Gastroesophageal sphincter (tissue), 3 donors: ENCODE results near the gene SNX9.

Experiments used
- EP300 ChIP-seq: sonication (generic); formaldehyde crosslinking; IDR thresholded peaks from one replicate; pipeline ENCODE4 v1.6.1; 2017; ENCODE audit warnings: antibody characterized with exemption, mild to moderate bottlenecking
- POLR2A ChIP-seq, 2 donors: fragments of 450-650 bp; IDR thresholded peaks; one replicate each; pipeline ENCODE4 v1.6.1; 2017; ENCODE audit warnings: antibody characterized with exemption in 2 of 2, mild to moderate bottlenecking in 2 of 2, moderate library complexity in 1 of 2
- POLR2AphosphoS5 ChIP-seq: sonication (generic); formaldehyde crosslinking; IDR thresholded peaks from one replicate; pipeline ENCODE4 v1.6.1; 2017; ENCODE audit warnings: antibody characterized with exemption
- TF ChIP-seq, protein P1 (sequence below), 4 experiments: fragments of 200-600 bp in 2 of 4; fragments of 450-650 bp in 2 of 4; sonication (generic) in 1 of 4; IDR thresholded peaks; one replicate each; pipeline ENCODE4 v1.5.1; 2017 to 2019; ENCODE audit warnings: antibody characterized with exemption in 4 of 4, mild to moderate bottlenecking in 2 of 4, moderate library complexity in 2 of 4

DNA sequence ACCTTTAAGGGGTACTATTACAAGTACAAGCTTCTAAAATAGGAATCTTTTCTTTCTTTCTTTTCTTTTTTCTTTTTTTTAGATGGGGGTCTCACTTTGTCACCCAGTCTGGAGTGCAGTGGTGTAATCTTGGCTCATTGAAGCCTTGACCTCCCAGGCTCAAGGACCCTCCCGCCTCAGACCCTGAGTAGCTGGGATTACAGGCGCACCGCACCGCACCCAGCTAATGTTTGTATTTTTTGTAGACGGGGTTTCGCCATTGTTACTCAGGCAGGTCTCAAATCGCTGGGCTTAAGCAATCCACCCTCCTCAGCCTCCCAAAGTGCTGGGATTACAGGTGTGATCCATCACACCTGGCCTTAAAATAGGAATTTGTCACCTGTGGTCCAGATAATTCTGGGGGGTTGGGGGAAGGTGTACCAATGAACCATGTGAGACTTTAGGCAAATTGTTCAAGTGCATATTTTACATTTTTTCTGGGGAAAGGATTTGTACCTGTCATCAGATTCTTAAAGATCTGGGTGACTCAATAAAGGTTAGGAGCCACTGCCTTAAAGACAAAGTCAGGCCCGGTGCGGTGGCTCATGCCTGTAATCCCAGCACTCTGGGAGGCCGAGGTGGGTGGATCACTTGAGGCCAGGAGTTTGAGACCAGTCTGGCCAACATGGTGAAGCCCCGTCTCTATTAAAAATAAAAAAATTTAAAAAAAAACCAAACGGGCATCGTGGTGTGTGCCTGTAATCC lies 139.0 kb downstream of the SNX9 start:
- no peak for TF ChIP-seq POLR2A (IDR thresholded peaks at IDR 0.05)
- TF ChIP-seq, protein P1, sequence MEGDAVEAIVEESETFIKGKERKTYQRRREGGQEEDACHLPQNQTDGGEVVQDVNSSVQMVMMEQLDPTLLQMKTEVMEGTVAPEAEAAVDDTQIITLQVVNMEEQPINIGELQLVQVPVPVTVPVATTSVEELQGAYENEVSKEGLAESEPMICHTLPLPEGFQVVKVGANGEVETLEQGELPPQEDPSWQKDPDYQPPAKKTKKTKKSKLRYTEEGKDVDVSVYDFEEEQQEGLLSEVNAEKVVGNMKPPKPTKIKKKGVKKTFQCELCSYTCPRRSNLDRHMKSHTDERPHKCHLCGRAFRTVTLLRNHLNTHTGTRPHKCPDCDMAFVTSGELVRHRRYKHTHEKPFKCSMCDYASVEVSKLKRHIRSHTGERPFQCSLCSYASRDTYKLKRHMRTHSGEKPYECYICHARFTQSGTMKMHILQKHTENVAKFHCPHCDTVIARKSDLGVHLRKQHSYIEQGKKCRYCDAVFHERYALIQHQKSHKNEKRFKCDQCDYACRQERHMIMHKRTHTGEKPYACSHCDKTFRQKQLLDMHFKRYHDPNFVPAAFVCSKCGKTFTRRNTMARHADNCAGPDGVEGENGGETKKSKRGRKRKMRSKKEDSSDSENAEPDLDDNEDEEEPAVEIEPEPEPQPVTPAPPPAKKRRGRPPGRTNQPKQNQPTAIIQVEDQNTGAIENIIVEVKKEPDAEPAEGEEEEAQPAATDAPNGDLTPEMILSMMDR (IDR thresholded peaks at IDR 0.05) = no peak
- TF ChIP-seq POLR2AphosphoS5 = no peak
- no peak for TF ChIP-seq EP300
